SK-N-MC (cell line): ENCODE measurements around the gene PTDSS2.

ENCODE experiments used
- EZH2 ChIP-seq: fragments of 200-600 bp; sonication (generic); IDR thresholded peaks from one replicate; pipeline ENCODE4 v1.6.1; 2017; ENCODE audit warnings: antibody characterized with exemption
- POLR2AphosphoS5 ChIP-seq: IDR thresholded peaks from 2 replicates; pipeline ENCODE4 v1.6.1; 2012; ENCODE audit warnings: mild to moderate bottlenecking, low read depth, low read length, borderline replicate concordance

- TF ChIP-seq POLR2AphosphoS5 (no peak), EZH2 (no peak)
Measured at GRCh38 chr11:438101-438844, 11.8 kb upstream of the PTDSS2 start.
